ENCODE results near the gene PTPRN2.

The PTPRN2 gene

GRCh38 chr7:157879391-157879790, 708.2 kb downstream of the PTPRN2 start:
- DNase-seq (ENCODE audit: low read depth), result no peak

- DNase-seq (ENCODE audit: low read depth), result no peak
These were observed 710.1 kb downstream of the PTPRN2 start for GRCh38 chr7:157877298-157878090.

GRCh38 chr7:157876469-157877285, 710.9 kb downstream of the PTPRN2 start:
- DNase-seq (ENCODE audit: low read depth), result no peak

GRCh38 chr7:157875230-157876179, 712.1 kb downstream of the PTPRN2 start:
- peak; percentile 24 for DNase-seq (ENCODE audit: low read depth)

- DNase-seq (ENCODE audit: low read depth), result no peak
These were observed 712.8 kb downstream of the PTPRN2 start for GRCh38 chr7:157874870-157875229.

GRCh38 chr7:157874208-157874816, 713.3 kb downstream of the PTPRN2 start:
- DNase-seq (ENCODE audit: low read depth), result no peak

GRCh38 chr7:157873664-157874063, 714.0 kb downstream of the PTPRN2 start:
- DNase-seq (ENCODE audit: low read depth), result no peak

- DNase-seq (ENCODE audit: low read depth), result no peak
These were observed 714.4 kb downstream of the PTPRN2 start for GRCh38 chr7:157873181-157873580.

- no peak for DNase-seq (ENCODE audit: low read depth)
These were observed 715.2 kb downstream of the PTPRN2 start for GRCh38 chr7:157872447-157872846.

GRCh38 chr7:157871681-157872080, 715.9 kb downstream of the PTPRN2 start:
- no peak for DNase-seq (ENCODE audit: low read depth)

GRCh38 chr7:157870644-157871290, 716.9 kb downstream of the PTPRN2 start:
- DNase-seq (ENCODE audit: low read depth), result no peak

GRCh38 chr7:157869793-157870192, 717.8 kb downstream of the PTPRN2 start:
- no peak for DNase-seq (ENCODE audit: low read depth)

- DNase-seq (ENCODE audit: low read depth), result no peak
These were observed 719.8 kb downstream of the PTPRN2 start for GRCh38 chr7:157867685-157868305.

GRCh38 chr7:157866336-157866924, 721.2 kb downstream of the PTPRN2 start:
- no peak for DNase-seq (ENCODE audit: low read depth)

- no peak for DNase-seq (ENCODE audit: low read depth)
These were observed 722.1 kb downstream of the PTPRN2 start for GRCh38 chr7:157865351-157866165.

GRCh38 chr7:157864911-157865310, 722.7 kb downstream of the PTPRN2 start:
- DNase-seq (ENCODE audit: low read depth), result no peak

GRCh38 chr7:157863906-157864810, 723.5 kb downstream of the PTPRN2 start:
- no peak for DNase-seq (ENCODE audit: low read depth)

GRCh38 chr7:157863176-157863575, 724.4 kb downstream of the PTPRN2 start:
- no peak for DNase-seq (ENCODE audit: low read depth)
